GM21390 (cell line): ENCODE results near the gene CHTF18.

Source experiments
- ATAC-seq: cut with Tn5 transposase; IDR thresholded peaks from one replicate; pipeline ENCODE4 v1.9.1; 2021; ENCODE audit not compliant: unreplicated experiment

Gene CHTF18

GRCh38 chr16:792221-792995 is 4.0 kb downstream of the CHTF18 start:
- ATAC-seq = no peak

GRCh38 chr16:793414-793813 is 5.0 kb downstream of the CHTF18 start:
- no peak for ATAC-seq

- ATAC-seq = no peak
These were observed 5.8 kb downstream of the CHTF18 start for GRCh38 chr16:794091-794822.

- no peak for ATAC-seq
These were observed 6.5 kb downstream of the CHTF18 start for GRCh38 chr16:794853-795466.

GRCh38 chr16:795580-796229 is 7.3 kb downstream of the CHTF18 start:
- ATAC-seq = no peak

GRCh38 chr16:796296-797119 is 8.1 kb downstream of the CHTF18 start:
- no peak for ATAC-seq

GRCh38 chr16:797120-797420 is 8.7 kb downstream of the CHTF18 start:
- ATAC-seq = no peak

GRCh38 chr16:797686-798085 is 9.3 kb downstream of the CHTF18 start:
- no peak for ATAC-seq

- ATAC-seq = no peak
These were observed 10.2 kb downstream of the CHTF18 start for GRCh38 chr16:798666-799065.

GRCh38 chr16:799111-799947 is 10.9 kb downstream of the CHTF18 start:
- no peak for ATAC-seq

- ATAC-seq = no peak
These were observed 11.8 kb downstream of the CHTF18 start, which contains the start of gene GNG13 for GRCh38 chr16:799948-800833. Gene GNG13, minus strand, starts transcription at chr16:800734. Its CDS starts 1,657 bp downstream, at chr16:799077.

GRCh38 chr16:800834-801511 is 12.6 kb downstream of the CHTF18 start:
- no peak for ATAC-seq

- no peak for ATAC-seq
These were observed 13.4 kb downstream of the CHTF18 start for GRCh38 chr16:801584-802363.

- ATAC-seq = no peak
These were observed 14.0 kb downstream of the CHTF18 start for GRCh38 chr16:802461-802860.

GRCh38 chr16:802914-803753 is 14.7 kb downstream of the CHTF18 start:
- ATAC-seq = no peak

GRCh38 chr16:803754-804080 is 15.3 kb downstream of the CHTF18 start:
- no peak for ATAC-seq
